Osteoblast (primary cell): ENCODE data around the gene KRTAP5-3. TPM values are rescaled to one million over a fixed set of nuclear protein-coding genes. Genes with fewer than 3 reads are reported as not detected.
A peak's percentile ranks its signal among the peaks of the same experiment; 100 is the strongest.

ENCODE experiments used
- DNase-seq: peaks from one replicate; pipeline ENCODE4 v3.0.0; 2011; ENCODE audit warnings: low spot score, mixed read lengths; ENCODE audit not compliant: insufficient read length; ENCODE audit errors: missing footprints
- H2AFZ ChIP-seq: 2 replicates; pipeline ENCODE4 v1.6.0; 2011; ENCODE audit warnings: mild to moderate bottlenecking, low read length
- H3K27ac ChIP-seq: 2 replicates; pipeline ENCODE4 v1.5.1; 2011; ENCODE audit warnings: mild to moderate bottlenecking, low read depth, low read length, moderate library complexity
- H3K27me3 ChIP-seq: 2 replicates; pipeline ENCODE4 v1.6.0; 2012; ENCODE audit warnings: mild to moderate bottlenecking, control low read depth, inconsistent platforms, low read length, moderate library complexity; ENCODE audit not compliant: insufficient read depth
- H3K36me3 ChIP-seq: 2 replicates; pipeline ENCODE4 v1.5.1; 2011; ENCODE audit warnings: mild to moderate bottlenecking, low read length, control low read depth, moderate library complexity; ENCODE audit not compliant: insufficient read depth
- H3K4me1 ChIP-seq: 2 replicates; pipeline ENCODE4 v1.5.1; 2011; ENCODE audit warnings: mild to moderate bottlenecking, low read length, control low read depth, moderate library complexity; ENCODE audit not compliant: insufficient read depth
- H3K4me2 ChIP-seq: 2 replicates; pipeline ENCODE4 v1.6.0; 2011; ENCODE audit warnings: mild to moderate bottlenecking, low read length; ENCODE audit not compliant: insufficient read depth
- H3K4me3 ChIP-seq: fragments of 200-600 bp; sonication (generic); 3 replicates; pipeline ENCODE4 v1.5.1; 2012; ENCODE audit warnings: mild to moderate bottlenecking, low read length, inconsistent platforms; ENCODE audit not compliant: insufficient read depth
- H3K79me2 ChIP-seq: 2 replicates; pipeline ENCODE4 v1.6.0; 2012; ENCODE audit warnings: mild to moderate bottlenecking, low read length, control low read depth, inconsistent platforms; ENCODE audit not compliant: insufficient read depth
- H3K9me3 ChIP-seq: 2 replicates; pipeline ENCODE4 v1.5.1; 2011; ENCODE audit warnings: low read depth, low read length, control low read depth
- H4K20me1 ChIP-seq: 2 replicates; pipeline ENCODE4 v1.6.0; 2012; ENCODE audit warnings: mild to moderate bottlenecking, low read length, control low read depth; ENCODE audit not compliant: insufficient read depth
- CTCF ChIP-seq: IDR thresholded peaks from 2 replicates; pipeline ENCODE4 v1.5.1; 2011; ENCODE audit warnings: mild to moderate bottlenecking, low read depth, low read length, moderate library complexity; ENCODE audit errors: extremely low read depth
- total RNA-seq: library from RNA; depleted of rRNA; stranded (reverse); fragments of >200 nt; gene quantifications from 2 replicates; pipeline ENCODE4 v1.2.3, GENCODE V29; 2012

The KRTAP5-3 gene
- total RNA-seq, 1 donor: not detected

- Histone ChIP-seq H3K79me2 (no peaks in the 10 kb centered on the region), H3K27ac (no peak overlapping the region), H3K36me3 (no peaks in the 10 kb centered on the region), H2AFZ (no peak overlapping the region), H3K4me3 (no peak overlapping the region), H4K20me1 (no peaks in the 10 kb centered on the region), H3K9me3 (no peaks in the 10 kb centered on the region), H3K27me3 (peaks cover 3% of the 10 kb centered on the region), H3K4me1 (no peaks in the 10 kb centered on the region), H3K4me2 (no peak overlapping the region)
- DNase-seq: peak; percentile 84
- no peak for TF ChIP-seq CTCF
Measured at GRCh38 chr11:1645357-1645821, 37.1 kb upstream of the KRTAP5-3 start.

GRCh38 chr11:1644601-1645356, 36.5 kb upstream of the KRTAP5-3 start:
- Histone ChIP-seq H3K36me3 (no peaks in the 10 kb centered on the region), H3K4me2 (no peak overlapping the region), H3K9me3 (no peaks in the 10 kb centered on the region), H3K4me3 (no peak overlapping the region), H3K4me1 (no peaks in the 10 kb centered on the region), H4K20me1 (no peaks in the 10 kb centered on the region), H3K79me2 (no peaks in the 10 kb centered on the region), H2AFZ (no peak overlapping the region), H3K27me3 (peaks cover 5% of the 10 kb centered on the region), H3K27ac (no peak overlapping the region)
- DNase-seq: peak; percentile 46
- no peak for TF ChIP-seq CTCF

- Histone ChIP-seq H3K79me2 (no peaks in the 10 kb centered on the region), H3K4me1 (no peaks in the 10 kb centered on the region), H2AFZ (no peak overlapping the region), H3K9me3 (no peaks in the 10 kb centered on the region), H3K36me3 (no peaks in the 10 kb centered on the region), H3K4me2 (no peak overlapping the region), H3K27ac (no peak overlapping the region), H3K4me3 (no peak overlapping the region), H4K20me1 (no peaks in the 10 kb centered on the region), H3K27me3 (peaks cover 10% of the 10 kb centered on the region)
- TF ChIP-seq CTCF: no peak
- DNase-seq: peak; percentile 62
Measured at GRCh38 chr11:1643146-1643690, 35.0 kb upstream of the KRTAP5-3 start.
